Loucy (cell line): ENCODE data around the gene ZSCAN4.

Source experiments
- H2AFZ ChIP-seq: fragments of 200-600 bp; sonication (generic); 2 replicates; pipeline ENCODE4 v1.6.0; 2016; ENCODE audit warnings: antibody characterized with exemption, mild to moderate bottlenecking, low read length, moderate library complexity
- H3F3A ChIP-seq: fragments of 200-600 bp; 2 replicates; pipeline ENCODE4 v1.6.0; 2016; ENCODE audit warnings: antibody characterized with exemption, low read depth, mild to moderate bottlenecking
- H3K27me3 ChIP-seq: fragments of 200-600 bp; sonication (generic); 2 replicates; pipeline ENCODE4 v1.6.1; 2014; ENCODE audit warnings: low read length, mild to moderate bottlenecking; ENCODE audit not compliant: insufficient read depth, poor library complexity, severe bottlenecking
- H3K36me3 ChIP-seq: fragments of 200-600 bp; sonication (generic); 2 replicates; pipeline ENCODE4 v1.6.1; 2016; ENCODE audit warnings: low read length; ENCODE audit not compliant: insufficient read depth
- H3K4me1 ChIP-seq: fragments of 200-600 bp; sonication (generic); 2 replicates; pipeline ENCODE4 v1.5.1; 2014; ENCODE audit warnings: low read length, mild to moderate bottlenecking; ENCODE audit not compliant: insufficient read depth, poor library complexity, severe bottlenecking
- H3K4me2 ChIP-seq: fragments of 200-600 bp; sonication (generic); 2 replicates; pipeline ENCODE4 v1.6.0; 2014; ENCODE audit warnings: antibody characterized with exemption, low read length, low read depth, mild to moderate bottlenecking; ENCODE audit not compliant: poor library complexity, severe bottlenecking
- H3K4me3 ChIP-seq: fragments of 200-600 bp; sonication (generic); 2 replicates; pipeline ENCODE4 v1.5.1; 2014; ENCODE audit warnings: low read length, mild to moderate bottlenecking, mixed read lengths; ENCODE audit not compliant: poor library complexity, severe bottlenecking
- H3K79me2 ChIP-seq: fragments of 200-600 bp; sonication (generic); 2 replicates; pipeline ENCODE4 v1.6.1; 2014; ENCODE audit warnings: low read length; ENCODE audit not compliant: insufficient read depth
- H3K9ac ChIP-seq: fragments of 200-600 bp; sonication (generic); 2 replicates; pipeline ENCODE4 v1.6.0; 2014; ENCODE audit warnings: mild to moderate bottlenecking, low read depth, low read length, moderate library complexity; ENCODE audit not compliant: poor library complexity, severe bottlenecking
- H3K9me2 ChIP-seq: fragments of 200-600 bp; sonication (generic); replicated peaks from 2 replicates; pipeline ENCODE4 v1.6.1; 2016; ENCODE audit warnings: low read depth, low read length, mixed read lengths
- H3K9me3 ChIP-seq: fragments of 200-600 bp; sonication (generic); 2 replicates; pipeline ENCODE4 v1.6.1; 2014; ENCODE audit warnings: mild to moderate bottlenecking, antibody characterized with exemption, low read length, low read depth; ENCODE audit not compliant: insufficient read depth
- H4K20me1 ChIP-seq: fragments of 200-600 bp; sonication (generic); 2 replicates; pipeline ENCODE4 v1.6.0; 2014; ENCODE audit warnings: antibody characterized with exemption, low read length, mild to moderate bottlenecking; ENCODE audit not compliant: insufficient read depth, poor library complexity, severe bottlenecking
- CTCF ChIP-seq: fragments of 200-600 bp; sonication (generic); conservative IDR thresholded peaks from 2 replicates; pipeline ENCODE4 v1.5.1; 2014; ENCODE audit warnings: mild to moderate bottlenecking, antibody characterized with exemption, low read length
- EZH2phosphoT487 ChIP-seq: fragments of 200-600 bp; IDR thresholded peaks from 2 replicates; pipeline ENCODE4 v1.6.1; 2018; ENCODE audit warnings: antibody characterized with exemption, mild to moderate bottlenecking, moderate library complexity, borderline replicate concordance

Gene ZSCAN4

GRCh38 chr19:57655443-57655842 is 13.3 kb upstream of the ZSCAN4 start:
- Histone ChIP-seq H3K27me3 (no peaks in the 10 kb centered on the region), H3F3A (no peaks in the 10 kb centered on the region), H3K36me3 (no peaks in the 10 kb centered on the region), H4K20me1 (no peaks in the 10 kb centered on the region), H3K9ac (no peak overlapping the region), H3K9me3 (no peaks in the 10 kb centered on the region), H2AFZ (no peak overlapping the region), H3K4me2 (no peak overlapping the region), H3K4me3 (no peak overlapping the region), H3K9me2 (no peaks in the 10 kb centered on the region), H3K79me2 (no peaks in the 10 kb centered on the region), H3K4me1 (peaks cover 16% of the 10 kb centered on the region)
- TF ChIP-seq CTCF (no peak), EZH2phosphoT487 (no peak)

DNA sequence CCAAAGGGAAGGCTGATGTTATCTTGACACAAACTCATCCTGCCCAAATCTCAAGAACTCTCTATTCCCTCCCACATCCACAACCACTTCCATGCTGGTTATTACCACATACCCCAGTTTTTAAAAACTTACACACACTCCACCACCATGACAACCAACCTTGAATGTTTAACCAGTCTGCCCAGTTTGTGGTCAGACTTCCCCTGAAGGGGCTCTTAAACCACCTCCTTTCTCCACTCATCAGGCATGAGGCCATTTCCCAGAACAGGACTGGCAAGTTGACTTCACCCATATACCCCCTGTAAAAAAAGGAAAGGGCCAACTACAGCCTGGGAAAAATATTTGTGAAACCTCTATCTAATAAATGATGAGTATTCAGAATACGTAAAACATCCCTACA is 12.4 kb upstream of the ZSCAN4 start:
- no peak for TF ChIP-seq CTCF
- no peak for TF ChIP-seq EZH2phosphoT487
- H4K20me1 ChIP-seq = no peaks in the 10 kb centered on the region
- no peak overlapping the region for H3K9ac ChIP-seq
- no peaks in the 10 kb centered on the region for H3K9me2 ChIP-seq
- no peak overlapping the region for H3K4me3 ChIP-seq
- H3F3A ChIP-seq = no peaks in the 10 kb centered on the region
- H3K9me3 ChIP-seq = no peaks in the 10 kb centered on the region
- no peak overlapping the region for H3K4me2 ChIP-seq
- H3K4me1 ChIP-seq = peaks cover 8% of the 10 kb centered on the region
- no peak overlapping the region for H2AFZ ChIP-seq
- no peaks in the 10 kb centered on the region for H3K27me3 ChIP-seq
- no peaks in the 10 kb centered on the region for H3K36me3 ChIP-seq
- H3K79me2 ChIP-seq = no peaks in the 10 kb centered on the region

GRCh38 chr19:57664269-57665127 is 4.2 kb upstream of the ZSCAN4 start:
- TF ChIP-seq EZH2phosphoT487 (no peak), CTCF (no peak)
- Histone ChIP-seq H3K9ac (no peak overlapping the region), H3K4me3 (no peak overlapping the region), H3K9me3 (no peaks in the 10 kb centered on the region; the same call in 1 of the 2 replicates), H3K36me3 (no peaks in the 10 kb centered on the region), H3K79me2 (no peaks in the 10 kb centered on the region), H3K4me1 (no peaks in the 10 kb centered on the region), H2AFZ (no peak overlapping the region), H3K9me2 (no peaks in the 10 kb centered on the region), H4K20me1 (no peaks in the 10 kb centered on the region), H3K4me2 (no peak overlapping the region), H3F3A (no peaks in the 10 kb centered on the region), H3K27me3 (no peaks in the 10 kb centered on the region)
